Raji (cell line): Measurements from ENCODE around the gene ZNF670.

ENCODE experiments used
- POLR2A ChIP-seq: IDR thresholded peaks from 2 replicates; pipeline ENCODE4 v1.6.1; 2011; ENCODE audit warnings: low read depth, low read length, control low read depth; ENCODE audit not compliant: insufficient read depth

The ZNF670 gene

GRCh38 chr1:247104965-247105364, 26.4 kb upstream of the ZNF670 start:
- TF ChIP-seq POLR2A = no peak

- TF ChIP-seq POLR2A = peak; percentile 77
These were observed 25.4 kb upstream of the ZNF670 start, which contains the start of gene ZNF669 for GRCh38 chr1:247103859-247104591. Gene ZNF669, minus strand, starts transcription at chr1:247104356. Its CDS starts 157 bp downstream, at chr1:247104199.

DNA sequence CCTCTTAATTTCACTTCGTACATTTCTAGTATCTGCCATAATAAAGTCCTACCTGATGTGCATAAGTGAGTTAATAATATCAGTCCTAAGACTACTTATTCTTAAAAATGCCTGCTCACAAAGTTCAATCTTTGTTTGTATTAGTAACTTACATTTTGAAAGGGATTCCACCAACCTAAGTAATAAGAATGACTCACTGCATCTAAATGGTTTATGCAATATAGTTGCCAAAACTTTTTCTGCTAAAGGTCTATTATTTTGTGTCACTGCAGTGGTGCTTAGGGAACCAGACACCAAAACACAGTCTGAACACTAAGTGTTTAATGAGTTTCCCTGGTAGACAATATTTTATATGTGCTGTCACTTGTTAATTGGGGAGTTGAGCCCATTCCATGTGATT, 23.8 kb upstream of the ZNF670 start:
- no peak for TF ChIP-seq POLR2A

- no peak for TF ChIP-seq POLR2A
These were observed 22.2 kb upstream of the ZNF670 start for GRCh38 chr1:247100676-247101279.

DNA sequence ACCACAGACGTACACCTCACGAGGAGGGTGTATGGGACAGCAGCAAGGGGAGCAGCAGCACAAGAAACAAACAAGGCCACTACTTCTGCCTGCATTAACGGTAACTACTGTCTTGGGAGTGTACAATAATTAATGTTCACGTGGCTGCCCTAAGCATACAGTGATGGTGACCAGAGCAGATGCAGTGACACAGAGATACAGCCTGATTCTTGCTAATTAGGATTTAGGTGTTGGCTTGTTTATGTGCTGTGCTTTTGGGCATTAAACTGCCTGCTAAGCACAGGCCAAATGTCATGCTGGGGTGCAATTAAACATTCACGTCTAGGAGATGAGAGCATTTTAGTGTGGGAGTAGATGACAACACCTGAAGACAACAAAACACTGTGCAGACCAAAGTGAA, 18.3 kb upstream of the ZNF670 start:
- no peak for TF ChIP-seq POLR2A

DNA sequence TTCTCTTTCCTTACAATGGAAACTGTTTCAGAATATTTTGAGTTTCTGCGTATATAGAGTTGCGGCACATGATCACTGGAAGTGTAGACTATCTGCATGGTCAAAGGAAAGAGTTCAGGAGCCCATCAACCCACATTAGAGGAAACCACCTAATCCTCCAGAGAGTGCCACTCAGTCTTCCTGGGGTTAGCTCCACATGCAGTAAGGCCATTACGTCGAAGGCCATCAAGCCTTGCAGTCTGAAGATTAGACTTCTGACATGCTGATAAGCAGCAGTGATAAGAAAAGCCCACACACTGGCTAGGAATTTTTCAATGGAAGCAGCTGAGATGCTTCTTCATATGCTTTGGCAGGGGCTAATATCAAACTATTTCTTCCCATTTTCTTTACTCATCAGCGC, 17.9 kb upstream of the ZNF670 start:
- TF ChIP-seq POLR2A = no peak

DNA sequence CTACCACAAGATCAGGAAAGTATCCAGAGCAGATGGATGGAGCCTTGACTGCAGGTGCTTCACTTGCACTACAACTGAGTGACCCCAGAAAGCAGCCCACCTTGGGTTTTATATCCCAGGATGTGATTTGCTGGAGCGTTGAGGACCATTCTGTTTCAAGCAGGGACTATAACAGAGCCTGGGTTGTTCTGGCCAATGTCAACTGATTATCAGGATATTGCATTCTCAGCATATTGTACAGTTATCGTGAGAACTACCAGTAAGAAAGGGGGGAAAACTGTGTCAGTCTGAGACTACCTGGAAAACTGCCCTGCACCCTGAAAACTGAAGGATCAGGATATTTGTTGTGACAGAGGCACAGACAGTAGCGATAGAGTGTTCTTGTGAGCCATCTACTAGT, 17.5 kb upstream of the ZNF670 start:
- TF ChIP-seq POLR2A = no peak

DNA sequence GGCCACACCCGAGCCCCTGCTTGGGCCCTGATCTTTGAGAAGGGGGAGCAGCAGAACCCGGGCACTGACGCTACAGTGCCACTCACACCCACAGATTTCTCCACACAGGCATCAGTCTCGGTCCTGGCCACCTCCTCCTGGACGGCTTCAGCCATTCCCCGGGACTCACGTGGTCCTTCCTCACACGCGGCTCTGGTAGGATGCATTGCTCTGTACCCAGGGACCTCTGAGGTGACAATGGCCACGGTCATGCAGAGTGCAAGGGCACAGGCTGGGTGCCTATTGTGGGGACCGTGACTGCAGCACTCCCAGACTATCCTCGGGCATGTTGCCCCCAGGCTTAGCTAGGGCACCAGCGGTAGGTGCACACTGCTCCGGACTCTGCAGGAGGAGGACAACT, 11.8 kb upstream of the ZNF670 start:
- no peak for TF ChIP-seq POLR2A

DNA sequence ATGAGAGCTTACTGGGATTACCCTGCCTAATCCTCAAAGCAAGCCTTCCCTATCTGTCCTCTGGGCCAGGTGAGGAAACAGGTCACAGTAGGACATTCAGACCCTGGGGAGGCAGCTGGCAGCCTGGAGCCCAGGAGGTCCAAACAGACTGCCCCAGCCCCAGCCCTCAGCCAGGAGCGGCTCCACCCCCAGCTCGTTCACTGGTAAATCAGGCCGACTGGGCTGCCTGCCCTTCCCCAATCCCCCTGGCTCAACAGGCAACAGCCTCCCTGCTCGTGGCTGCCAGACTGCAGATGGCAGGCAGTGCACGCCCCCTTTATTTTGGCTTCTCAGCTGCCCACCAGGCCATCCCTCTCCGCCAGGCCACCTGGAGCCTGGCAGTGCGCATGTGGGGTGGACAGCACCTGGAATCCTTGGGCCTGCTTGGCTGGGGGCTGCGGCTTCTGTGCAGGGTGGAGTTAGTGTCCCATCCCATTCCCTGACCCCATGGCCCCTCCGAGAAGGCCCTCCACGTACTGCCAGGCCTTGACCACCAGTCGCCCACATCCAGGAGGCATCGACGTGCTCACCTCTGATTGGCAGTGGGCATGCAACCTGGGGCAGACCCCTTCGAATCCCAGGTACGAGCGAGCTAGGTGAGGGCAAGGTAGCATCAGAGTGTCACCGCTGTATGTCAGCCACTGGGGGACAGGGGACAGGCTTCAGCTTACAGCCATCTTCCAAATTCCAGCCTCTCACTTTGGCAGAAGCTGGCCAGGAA, 11.2 kb upstream of the ZNF670 start:
- TF ChIP-seq POLR2A = no peak

GRCh38 chr1:247088967-247089366, 10.4 kb upstream of the ZNF670 start:
- TF ChIP-seq POLR2A = no peak

GRCh38 chr1:247087256-247087655, 8.6 kb upstream of the ZNF670 start:
- no peak for TF ChIP-seq POLR2A

DNA sequence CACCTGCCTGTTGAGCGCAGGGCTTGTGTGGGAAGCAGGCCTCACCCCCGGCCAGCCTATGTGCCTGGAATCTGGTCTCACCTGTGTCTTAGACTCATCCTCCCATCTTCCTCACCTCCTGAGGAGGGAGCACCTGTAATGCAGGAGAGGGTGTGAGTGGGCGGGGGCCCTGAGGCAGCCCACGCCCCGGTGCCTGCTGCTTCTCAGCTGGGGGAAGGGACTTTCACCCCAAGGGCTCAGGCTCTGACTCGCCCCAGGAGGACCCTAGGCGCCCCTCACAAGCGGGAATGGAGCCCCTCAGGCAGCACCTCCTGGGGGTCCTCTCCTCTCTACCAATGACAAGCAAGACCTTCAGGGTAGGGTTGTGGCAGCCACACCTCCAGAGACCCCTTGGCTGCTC, 6.7 kb upstream of the ZNF670 start:
- TF ChIP-seq POLR2A = no peak

- no peak for TF ChIP-seq POLR2A
These were observed 6.2 kb upstream of the ZNF670 start for GRCh38 chr1:247084771-247085170.

- no peak for TF ChIP-seq POLR2A
These were observed 697 bp upstream of the ZNF670 start for GRCh38 chr1:247079141-247079874.

- TF ChIP-seq POLR2A = no peak
These were observed 744 bp downstream of the ZNF670 start for GRCh38 chr1:247077876-247078257.
